GM18520 (cell line): ENCODE data around the gene DCPS.
"Not testable (repeated sequence)": the region's sequence is repeated elsewhere in the genome, so short reads cannot be mapped to it uniquely, and the experiment has no call there.

Source experiments
- ATAC-seq: cut with Tn5 transposase; IDR thresholded peaks from one replicate; pipeline ENCODE4 v1.9.1; 2021; ENCODE audit not compliant: unreplicated experiment

The DCPS gene

GRCh38 chr11:126284829-126285228, 19.0 kb upstream of the DCPS start:
- peak; percentile 66 for ATAC-seq

GRCh38 chr11:126288237-126288636, 15.6 kb upstream of the DCPS start:
- no peak for ATAC-seq

- ATAC-seq = no peak
These were observed 13.0 kb upstream of the DCPS start for GRCh38 chr11:126290887-126291286.

DNA sequence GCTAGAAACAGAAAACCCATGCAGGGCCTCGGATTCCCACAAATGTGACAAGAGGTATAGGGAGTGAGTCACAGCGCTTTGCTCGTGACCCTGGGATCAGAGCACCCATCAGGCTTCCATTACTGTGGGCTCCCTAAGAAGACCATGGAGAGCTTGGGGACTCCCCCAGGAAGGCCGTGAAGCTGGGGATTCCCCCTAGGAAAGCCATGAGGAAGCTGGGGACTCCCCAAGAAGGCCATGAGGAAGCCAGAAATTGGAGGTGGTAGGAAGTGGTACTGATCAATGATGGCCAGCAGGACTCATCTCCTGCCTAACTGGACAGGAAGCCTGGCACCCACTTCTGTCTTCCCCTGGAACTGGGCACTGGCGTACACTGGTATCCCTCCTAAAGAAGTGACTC, 10.1 kb upstream of the DCPS start:
- no peak for ATAC-seq

DNA sequence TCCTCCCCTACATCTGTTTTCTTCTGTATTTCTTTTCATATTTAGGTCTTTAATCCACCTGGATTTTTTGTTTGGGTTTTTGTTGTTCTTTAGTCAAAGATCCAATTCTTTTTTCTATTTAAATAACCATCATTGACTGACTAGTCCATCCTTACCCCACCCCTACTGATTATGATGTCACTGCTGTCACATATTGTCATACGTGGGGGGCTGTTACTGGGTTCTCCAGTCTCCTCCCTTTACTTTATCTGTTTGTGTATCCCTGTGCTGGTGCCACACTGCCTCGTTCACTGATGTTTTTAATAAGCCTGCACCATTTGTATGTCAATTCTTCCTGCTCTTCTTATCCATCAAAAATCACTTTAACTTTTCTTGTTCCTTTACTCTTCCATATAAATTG, 6.9 kb upstream of the DCPS start:
- no peak for ATAC-seq

DNA sequence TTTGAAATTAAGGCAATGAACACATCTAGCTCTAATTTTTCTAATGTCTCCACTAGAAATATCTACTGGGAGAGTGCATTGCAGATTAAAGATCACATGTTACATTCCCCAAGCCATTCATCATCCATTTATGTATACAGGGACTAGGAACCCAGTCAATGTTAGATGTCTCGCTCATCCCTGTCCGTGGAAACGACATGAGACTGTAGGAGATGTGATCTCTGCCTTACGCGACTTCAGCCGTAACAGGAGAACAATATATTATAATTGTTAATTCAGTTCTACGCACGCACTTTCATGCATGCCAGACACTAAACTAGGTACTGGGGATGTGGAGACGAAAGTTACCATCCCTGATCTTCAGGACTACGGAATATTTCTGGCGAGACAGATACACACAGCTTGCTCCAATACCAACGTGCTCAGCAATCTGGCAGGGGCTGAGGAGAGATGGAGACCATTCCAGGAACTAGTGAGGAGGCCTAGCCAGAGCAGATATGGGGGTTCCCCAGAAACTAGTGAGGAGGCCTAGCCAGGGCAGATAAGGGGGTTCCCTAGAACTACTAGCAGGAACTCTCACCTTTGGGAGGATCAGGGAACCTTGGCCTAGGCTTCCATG, 706 bp downstream of the DCPS start:
- ATAC-seq = peak; percentile 6

GRCh38 chr11:126305699-126306098, 1.8 kb downstream of the DCPS start:
- peak; percentile 69 for ATAC-seq

- no peak for ATAC-seq
These were observed 3.8 kb downstream of the DCPS start for GRCh38 chr11:126307706-126308105.

DNA sequence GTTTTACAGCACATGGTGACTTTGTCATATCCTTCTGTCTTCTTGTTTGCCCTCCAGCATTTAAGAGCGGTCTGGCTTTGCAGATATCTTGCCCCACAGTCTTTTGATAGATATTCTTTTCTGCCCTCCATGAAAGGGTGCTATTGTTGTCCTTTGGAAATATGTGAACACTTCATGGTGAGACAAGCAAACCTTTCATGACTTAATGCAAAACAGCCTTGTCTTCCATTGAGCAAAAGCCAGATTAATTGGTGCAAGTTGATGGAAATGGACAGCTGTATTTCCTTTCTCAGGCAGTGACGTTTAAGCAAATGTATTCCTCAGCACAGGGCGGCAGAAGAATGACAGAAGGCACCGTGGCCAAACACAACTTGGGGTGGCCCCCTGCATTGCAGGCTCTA, 4.4 kb downstream of the DCPS start:
- no peak for ATAC-seq

GRCh38 chr11:126308771-126309170, 4.9 kb downstream of the DCPS start:
- ATAC-seq = not testable (repeated sequence)

DNA sequence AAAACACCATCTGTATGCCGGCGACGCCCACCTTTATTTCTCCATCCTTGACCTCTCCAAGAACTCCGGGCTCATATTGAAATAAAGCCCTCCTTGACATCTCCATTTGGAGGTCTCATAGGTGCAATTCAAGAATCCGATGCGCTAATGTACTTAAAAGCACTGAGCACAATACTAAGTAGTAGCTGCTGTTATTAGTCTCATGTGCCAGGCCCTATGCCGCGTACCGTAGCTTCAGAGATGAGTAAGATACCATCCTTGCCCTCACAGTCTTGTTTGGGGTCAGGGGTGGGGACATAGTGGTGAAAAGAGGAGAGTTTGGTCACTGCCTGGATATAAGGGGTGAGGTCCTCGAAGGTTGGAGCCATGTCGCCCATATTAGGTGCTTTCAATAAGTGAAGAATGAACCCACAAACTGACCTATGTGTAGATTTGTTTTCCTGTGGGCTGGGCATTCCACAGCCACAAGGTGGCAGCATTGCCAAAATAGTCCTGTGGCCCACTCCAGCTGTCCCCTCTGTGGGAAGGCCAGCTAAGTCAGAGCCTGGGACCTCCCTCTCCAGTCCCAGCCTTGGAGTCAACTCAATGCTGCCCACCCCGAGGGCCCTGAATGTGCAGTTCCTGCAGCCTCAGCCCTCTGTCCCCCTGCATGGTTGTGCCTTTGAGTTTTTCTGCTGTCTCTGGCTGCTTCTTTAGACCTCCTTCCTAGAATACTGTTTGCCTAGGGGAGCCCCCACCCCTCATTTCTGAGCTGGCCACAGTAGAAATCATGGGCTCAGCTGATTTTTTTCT, 6.5 kb downstream of the DCPS start:
- no peak for ATAC-seq

DNA sequence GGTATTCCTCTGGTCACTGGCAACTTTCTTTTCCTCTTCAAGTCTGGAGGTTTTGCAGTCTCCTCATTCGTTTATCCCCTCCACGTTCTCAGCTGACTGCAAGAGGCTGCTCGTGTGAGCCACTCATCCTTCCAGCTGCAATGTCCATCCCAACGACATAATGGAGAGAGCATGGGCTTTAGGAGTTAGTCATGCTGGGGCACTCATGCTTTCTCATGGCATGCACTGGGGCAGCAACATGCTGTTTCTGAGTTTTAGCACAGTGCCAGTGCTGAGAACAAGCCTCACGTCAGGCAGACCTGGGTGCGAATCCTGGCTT, 7.1 kb downstream of the DCPS start:
- ATAC-seq = no peak

GRCh38 chr11:126311401-126312291, 7.8 kb downstream of the DCPS start:
- peak; percentile 71 for ATAC-seq

GRCh38 chr11:126312961-126313360, 9.1 kb downstream of the DCPS start:
- ATAC-seq = no peak

DNA sequence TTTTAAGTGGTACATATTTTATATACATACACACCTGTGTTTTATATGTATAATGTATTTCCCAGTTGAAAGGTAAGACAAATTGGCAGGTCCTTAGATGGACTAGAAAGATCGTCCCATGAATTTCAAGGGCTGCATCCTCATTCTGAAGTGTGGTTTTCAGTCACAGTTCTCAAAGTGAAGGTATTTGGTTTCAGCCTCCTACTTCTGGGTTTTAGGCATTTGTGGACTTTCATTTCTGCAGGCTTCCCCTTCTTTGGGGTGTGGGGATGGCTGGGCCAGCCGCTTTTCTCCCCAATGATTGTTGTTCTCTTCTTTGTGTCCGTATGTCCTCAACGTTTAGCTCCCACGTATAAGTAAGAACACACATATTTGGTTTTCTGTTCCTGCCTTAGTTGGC, 10.0 kb downstream of the DCPS start:
- no peak for ATAC-seq

DNA sequence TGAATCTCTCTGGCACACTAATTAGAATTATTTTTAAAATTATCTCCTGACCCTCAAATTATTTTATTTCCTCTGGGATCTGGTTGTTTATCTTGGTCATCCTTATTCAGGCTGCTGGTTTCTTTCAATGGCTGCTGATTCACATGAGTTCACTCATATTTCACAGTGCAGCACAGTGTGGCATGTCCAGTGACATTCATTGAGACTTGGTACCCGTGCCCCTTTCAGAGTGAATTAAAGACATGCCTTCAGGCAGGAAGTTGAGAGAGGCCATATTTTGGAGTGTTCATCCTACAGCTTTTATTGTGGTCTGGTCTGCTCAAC, 13.5 kb downstream of the DCPS start:
- ATAC-seq = no peak

GRCh38 chr11:126317756-126318573, 14.1 kb downstream of the DCPS start:
- ATAC-seq = no peak

DNA sequence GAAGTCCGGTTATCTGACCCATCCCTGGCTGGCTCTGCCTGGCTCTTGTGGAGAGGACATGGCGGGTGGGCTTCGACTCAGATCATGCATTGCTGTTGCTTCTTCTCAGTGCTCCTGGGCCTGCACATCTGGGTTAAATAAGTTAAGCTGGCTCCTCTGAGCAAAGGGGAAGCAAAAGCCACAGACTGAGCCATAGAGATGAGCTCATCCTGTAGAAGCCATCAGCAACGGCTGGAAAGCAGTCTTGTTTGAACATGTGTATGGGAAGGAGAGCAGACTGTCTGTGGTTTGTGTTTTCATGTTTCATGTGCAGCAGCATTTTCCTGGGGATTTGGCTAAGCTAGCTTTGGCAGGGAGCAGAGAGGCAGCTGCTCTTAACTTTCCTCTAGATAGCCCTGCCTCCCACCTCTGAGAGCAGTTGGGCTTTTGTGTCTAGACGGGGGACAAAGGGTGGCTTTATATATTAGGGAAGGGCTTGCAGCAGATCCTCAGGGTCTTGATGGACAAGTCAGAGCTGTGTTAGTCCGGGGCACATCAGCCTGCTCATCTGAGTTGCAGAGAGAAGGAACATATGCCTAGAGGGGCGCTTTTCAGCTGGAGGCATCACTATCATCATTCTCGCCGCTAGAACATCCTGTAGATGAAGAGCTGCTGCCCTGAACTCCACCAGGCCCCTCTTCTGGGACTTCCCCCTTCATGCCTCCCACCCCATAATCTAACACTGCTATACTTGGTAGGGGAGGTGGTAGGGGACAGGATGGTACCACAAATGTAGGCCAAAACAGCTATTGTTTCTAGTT, 14.9 kb downstream of the DCPS start:
- no peak for ATAC-seq

DNA sequence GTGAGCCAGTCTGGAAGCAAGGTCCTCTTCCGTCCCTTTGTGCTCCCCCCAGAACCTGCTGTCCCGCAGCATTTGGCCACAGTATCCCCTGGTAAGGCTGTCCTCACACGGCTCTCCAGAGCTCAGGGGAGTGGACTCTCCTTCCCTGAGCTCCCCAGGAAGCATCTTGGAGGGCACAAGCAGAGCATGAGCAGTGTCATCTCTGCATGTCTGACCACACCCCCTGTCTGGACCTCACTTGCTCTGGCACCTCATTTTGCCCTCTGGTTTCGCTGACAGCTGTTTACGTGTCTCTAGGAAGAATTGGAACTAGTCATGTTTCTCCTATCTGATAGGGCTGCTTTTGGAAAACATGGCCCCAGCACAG, 15.5 kb downstream of the DCPS start:
- no peak for ATAC-seq

- ATAC-seq = no peak
These were observed 19.1 kb downstream of the DCPS start for GRCh38 chr11:126322996-126323395.
